B cell (primary cell): Measurements from ENCODE around the gene RNF111. TPM values are rescaled to one million over a fixed set of nuclear protein-coding genes. Genes with fewer than 3 reads are reported as not detected.

Experiments
- ATAC-seq: fragments of 200-7000 bp; cut with Tn5 transposase; one replicate; pipeline ENCODE4 v1.10.0; 2021; ENCODE audit warnings: low read depth, mild to moderate bottlenecking, moderate number of reproducible peaks, moderate library complexity
- CTCF ChIA-PET: fragments of 350-600 bp; sonication (Branson Sonifier 250); formaldehyde crosslinking; loops from one replicate; lab custom pipeline; 2021; ENCODE audit warnings: antibody characterized with exemption, inconsistent platforms; lab: Charles Lee
- POLR2A ChIA-PET: fragments of 350-600 bp; sonication (Branson Sonifier 250); formaldehyde crosslinking; loops from one replicate; lab custom pipeline; 2021; ENCODE audit warnings: antibody characterized with exemption; lab: Charles Lee
- DNase-seq: peaks from one replicate; pipeline ENCODE4 v3.0.0; 2013
- H2AFZ ChIP-seq: 2 replicates; pipeline ENCODE4 v1.6.1; 2012; ENCODE audit warnings: mild to moderate bottlenecking, low read depth, low read length; ENCODE audit not compliant: insufficient read depth, poor library complexity, severe bottlenecking
- H3K27ac ChIP-seq, 2 donors: 1 replicate in 1 of 2; 2 replicates in 1 of 2; pipeline ENCODE4 v1.5.1; 2012 to 2013; ENCODE audit warnings: low read length in 2 of 2, mild to moderate bottlenecking in 2 of 2, moderate library complexity in 1 of 2
- H3K27me3 ChIP-seq, 4 experiments: fragments of 200-600 bp in 1 of 4; sonication (generic) in 1 of 4; replicated peaks in 1 of 4; 1 replicate in 2 of 4; 2 replicates in 2 of 4; pipeline versions ENCODE4 v1.6.1 to v1.7.0; 2013 to 2016; ENCODE audit warnings: low read length in 3 of 4, mild to moderate bottlenecking in 2 of 4, mixed read lengths in 1 of 4, moderate library complexity in 1 of 4; ENCODE audit not compliant: insufficient read depth in 4 of 4, control insufficient read depth in 3 of 4; ENCODE audit errors: control extremely low read depth in 1 of 4
- H3K36me3 ChIP-seq, 2 experiments: replicated peaks in 1 of 2; 1 replicate in 1 of 2; 2 replicates in 1 of 2; pipeline versions ENCODE4 v1.6.1 to v1.7.1; 2013; ENCODE audit warnings: low read length in 1 of 2; ENCODE audit not compliant: insufficient read depth in 2 of 2, control insufficient read depth in 1 of 2; ENCODE audit errors: control extremely low read depth in 1 of 2, extremely low read depth in 1 of 2
- H3K4me1 ChIP-seq, 2 donors: fragments of 200-600 bp in 1 of 2; sonication (generic) in 1 of 2; 1 replicate in 1 of 2; 2 replicates in 1 of 2; pipeline versions ENCODE4 v1.5.1 to v1.6.1; 2013 to 2017; ENCODE audit warnings: low read length in 2 of 2; ENCODE audit not compliant: control insufficient read depth in 2 of 2, insufficient read depth in 2 of 2
- H3K4me2 ChIP-seq: replicated peaks from 2 replicates; pipeline ENCODE3; 2012; ENCODE audit warnings: mild to moderate bottlenecking, low read depth, low read length; ENCODE audit not compliant: poor library complexity, severe bottlenecking
- H3K4me3 ChIP-seq, 5 experiments: fragments of 200-600 bp in 1 of 5; sonication (generic) in 1 of 5; 1 replicate in 3 of 5; 2 replicates in 2 of 5; pipeline versions ENCODE4 v1.5.1 to v1.7.0; 2011 to 2016; ENCODE audit warnings: low read length in 4 of 5, mild to moderate bottlenecking in 4 of 5, low read depth in 2 of 5, control low read depth in 1 of 5, moderate library complexity in 1 of 5; ENCODE audit not compliant: insufficient read depth in 1 of 5; ENCODE audit errors: control extremely low read depth in 1 of 5, extremely low read depth in 1 of 5
- H3K79me2 ChIP-seq: fragments of 200-600 bp; sonication (generic); one replicate; pipeline ENCODE4 v1.6.0; 2016; ENCODE audit warnings: low read length; ENCODE audit not compliant: control insufficient read depth, insufficient read depth
- H3K9ac ChIP-seq: fragments of 200-600 bp; sonication (generic); 2 replicates; pipeline ENCODE4 v1.6.1; 2017; ENCODE audit warnings: mild to moderate bottlenecking, low read length, moderate library complexity
- H3K9me3 ChIP-seq, 3 donors: one replicate each; pipeline versions ENCODE4 v1.6.1 to v1.7.1; 2013; ENCODE audit warnings: low read length in 2 of 3; ENCODE audit not compliant: control insufficient read depth in 2 of 3, insufficient read depth in 1 of 3; ENCODE audit errors: control extremely low read depth in 1 of 3
- H4K20me1 ChIP-seq: 2 replicates; pipeline ENCODE4 v1.6.0; 2012; ENCODE audit warnings: mild to moderate bottlenecking, low read length; ENCODE audit not compliant: insufficient read depth, control insufficient read depth, poor library complexity, severe bottlenecking
- H3K27ac Mint-ChIP-seq: one replicate; pipeline ENCODE4 v1.8.0; 2021; ENCODE audit warnings: mixed read lengths
- H3K27me3 Mint-ChIP-seq: one replicate; pipeline ENCODE4 v1.8.0; 2021; ENCODE audit warnings: mixed read lengths
- H3K4me1 Mint-ChIP-seq: one replicate; pipeline ENCODE4 v1.8.0; 2021; ENCODE audit warnings: mixed read lengths
- H3K4me3 Mint-ChIP-seq: one replicate; pipeline ENCODE4 v1.8.0; 2021; ENCODE audit warnings: mixed read lengths
- H3K9me3 Mint-ChIP-seq: one replicate; pipeline ENCODE4 v1.8.0; 2022; ENCODE audit warnings: mixed read lengths; ENCODE audit not compliant: insufficient read depth
- CTCF ChIP-seq: fragments of 200-600 bp; IDR thresholded peaks from one replicate; pipeline ENCODE4 v1.8.0; 2022; ENCODE audit warnings: antibody characterized with exemption, mild to moderate bottlenecking
- EZH2 ChIP-seq: IDR thresholded peaks from 2 replicates; pipeline ENCODE4 v1.6.1; 2012; ENCODE audit warnings: borderline replicate concordance, low read depth, mild to moderate bottlenecking, moderate library complexity, low read length; ENCODE audit not compliant: insufficient read depth, poor library complexity, severe bottlenecking
- whole genome bisulfite sequencing: methylation state at CpG from one replicate; pipeline ENCODE4 v1.1.5; 2013; ENCODE audit warnings: missing lambda C conversion rate; ENCODE audit not compliant: insufficient coverage; 5-methylcytosine and 5-hydroxymethylcytosine counted together
- intact Hi-C: fragments of 100-400 bp; cut with micrococcal nuclease; formaldehyde crosslinking; loops from one replicate; pipeline ENCODE4 v1.10.0; 2022
- polyA plus RNA-seq: library from polyadenylated mRNA; depleted of rRNA; stranded (reverse); fragments of >200 nt; gene quantifications from 2 replicates; pipeline ENCODE4 v1.2.3, GENCODE V29; 2012
- total RNA-seq, 2 donors: library from RNA; stranded (reverse); fragments of 120-200 nt in 1 of 2; gene quantifications; 1 replicate in 1 of 2; 2 replicates in 1 of 2; pipeline versions ENCODE4 v1.2.3 to v1.2.4, GENCODE V29; 2013 to 2022

The RNF111 gene
- total and polyA plus RNA-seq, 2 donors (not counting 1 experiment from before 2014, with no cell fraction given) = 24.9 to 72.3 TPM

- Histone ChIP-seq H3K27ac (no peak overlapping the region), H3K9ac (peak overlapping the region; percentile 78), H3K9me3 (no peaks in the 10 kb centered on the region), H3K4me1 (peaks cover 9 to 13% of the 10 kb centered on the region in 2 donors), H3K27me3 (no peaks in the 10 kb centered on the region), H3K79me2 (no peaks in the 10 kb centered on the region), H3K4me2 (peak overlapping the region; percentile 89), H4K20me1 (no peaks in the 10 kb centered on the region), H3K36me3 (no peaks in the 10 kb centered on the region), H2AFZ (peak overlapping the region; percentile 87), H3K4me3 (no peak overlapping the region)
- no CpG with 5 or more reads among the region's 2 CpGs for WGBS
- peaks cover 14% of the 10 kb centered on the region for H3K4me1 Mint-ChIP-seq
- intact Hi-C loops = loop anchor here (1.0 to 10.0 kb wide), 4 partner anchors 121 to 331 kb away; partner anchors contain the start of genes MINDY2, RNF111 and SLTM
- H3K4me3 Mint-ChIP-seq = peak overlapping the region; percentile 91
- no peak overlapping the region for H3K27ac Mint-ChIP-seq
- H3K9me3 Mint-ChIP-seq = no peaks in the 10 kb centered on the region
- ChIA-PET POLR2A (no interaction called here), CTCF (no interaction called here)
- no peaks in the 10 kb centered on the region for H3K27me3 Mint-ChIP-seq
- TF ChIP-seq EZH2 (no peak), CTCF (no peak)
- no peak for ATAC-seq
- no peak for DNase-seq
Observed at GRCh38 chr15:59105854-59106253, 118.4 kb downstream of the RNF111 start.

- no peak overlapping the region for H3K4me2 ChIP-seq
- no peaks in the 10 kb centered on the region for H3K9me3 Mint-ChIP-seq
- TF ChIP-seq EZH2 = no peak
- TF ChIP-seq CTCF = no peak
- no peak overlapping the region for H3K4me3 ChIP-seq
- no peak overlapping the region for H3K4me3 Mint-ChIP-seq
- 92% methylated on average over 2 of the region's 4 CpGs for whole genome bisulfite sequencing
- ChIA-PET POLR2A (no interaction called here), CTCF (interaction anchor here (1.2 to 1.4 kb wide), 3 partner anchors 9 to 155 kb away, joined by 3 read pairs; no protein-coding TSS in a partner anchor)
- no peaks in the 10 kb centered on the region for H3K27me3 Mint-ChIP-seq
- no peak overlapping the region for H3K27ac Mint-ChIP-seq
- no peak overlapping the region for H3K27ac ChIP-seq
- H3K79me2 ChIP-seq = no peaks in the 10 kb centered on the region
- no peaks in the 10 kb centered on the region for H3K4me1 ChIP-seq
- H4K20me1 ChIP-seq = no peaks in the 10 kb centered on the region
- H3K27me3 ChIP-seq = no peaks in the 10 kb centered on the region
- no peaks in the 10 kb centered on the region for H3K9me3 ChIP-seq
- no peaks in the 10 kb centered on the region for H3K4me1 Mint-ChIP-seq
- ATAC-seq = no peak
- no peak for DNase-seq
- no peaks in the 10 kb centered on the region for H3K36me3 ChIP-seq
- no peak overlapping the region for H2AFZ ChIP-seq
- H3K9ac ChIP-seq = no peak overlapping the region
- intact Hi-C loops = no loop called here
Observed at GRCh38 chr15:59111251-59111650, 123.8 kb downstream of the RNF111 start.
